Naive B cell (primary cell): Measurements from ENCODE around the gene TMEM53. TPM values are rescaled to one million over a fixed set of nuclear protein-coding genes. Genes with fewer than 3 reads are reported as not detected.

Experiments
- ATAC-seq, 2 donors: fragments of 150-1000 bp; cut with Tn5 transposase; 2 replicates each; pipeline ENCODE4 v1.10.0; 2021; ENCODE audit warnings: low read depth in 2 of 2, mild to moderate bottlenecking in 2 of 2, moderate library complexity in 2 of 2
- DNase-seq: peaks from one replicate; pipeline ENCODE4 v3.0.0; 2022
- H3K27ac Mint-ChIP-seq, 6 donors: one replicate each; pipeline ENCODE4 v1.8.0; 2020 to 2022; ENCODE audit warnings: mild to moderate bottlenecking in 6 of 6, mixed read lengths in 6 of 6, moderate library complexity in 5 of 6, inconsistent platforms in 2 of 6
- H3K27me3 Mint-ChIP-seq, 3 donors: one replicate each; pipeline ENCODE4 v1.8.0; 2021 to 2022; ENCODE audit warnings: mixed read lengths in 3 of 3, mild to moderate bottlenecking in 1 of 3
- H3K36me3 Mint-ChIP-seq, 2 donors: one replicate each; pipeline ENCODE4 v1.8.0; 2020 to 2022; ENCODE audit warnings: mixed read lengths in 2 of 2, inconsistent platforms in 1 of 2, mild to moderate bottlenecking in 1 of 2
- H3K4me1 Mint-ChIP-seq, 3 donors: one replicate each; pipeline ENCODE4 v1.8.0; 2020 to 2022; ENCODE audit warnings: mixed read lengths in 3 of 3, inconsistent platforms in 1 of 3, mild to moderate bottlenecking in 1 of 3, moderate library complexity in 1 of 3
- H3K4me3 Mint-ChIP-seq, 8 donors: one replicate each; pipeline ENCODE4 v1.8.0; 2020 to 2022; ENCODE audit warnings: mild to moderate bottlenecking in 8 of 8, mixed read lengths in 8 of 8, moderate library complexity in 8 of 8, inconsistent platforms in 2 of 8
- H3K9me3 Mint-ChIP-seq, 7 donors: one replicate each; pipeline ENCODE4 v1.8.0; 2020 to 2022; ENCODE audit warnings: mixed read lengths in 7 of 7, mild to moderate bottlenecking in 5 of 7, inconsistent platforms in 2 of 7, moderate library complexity in 1 of 7
- polyA plus RNA-seq, 6 donors: library from polyadenylated mRNA; unstranded; fragments of 300-500 nt; fragmentation: Illumina TruSeq; gene quantifications; one replicate each; pipeline ENCODE4 v1.2.3, GENCODE V29; 2021; ENCODE audit warnings: low read depth in 6 of 6

TMEM53 gene
- polyA plus RNA-seq, 6 donors from 2014 or later = 1.2 to 10.3 (median 7.4) TPM

- H3K36me3 Mint-ChIP-seq = no peaks in the 10 kb centered on the region
- no peak overlapping the region for H3K4me3 Mint-ChIP-seq
- peaks cover 0 to 11% (median 6%) of the 10 kb centered on the region in 3 donors for H3K27me3 Mint-ChIP-seq
- DNase-seq (no peak), ATAC-seq (no peak)
- H3K4me1 Mint-ChIP-seq = no peaks in the 10 kb centered on the region
- H3K9me3 Mint-ChIP-seq = no peaks in the 10 kb centered on the region
- H3K27ac Mint-ChIP-seq = peak overlapping the region in 1 of 6 donors; percentile 59
These were observed 54.9 kb downstream of the TMEM53 start for GRCh38 chr1:44619261-44619900.

- no peaks in the 10 kb centered on the region for H3K9me3 Mint-ChIP-seq
- H3K27ac Mint-ChIP-seq = no peak overlapping the region
- DNase-seq (no peak), ATAC-seq (no peak)
- H3K4me3 Mint-ChIP-seq = no peak overlapping the region
- H3K27me3 Mint-ChIP-seq = peaks cover 0 to 11% (median 6%) of the 10 kb centered on the region in 3 donors
- H3K4me1 Mint-ChIP-seq = no peaks in the 10 kb centered on the region
- no peaks in the 10 kb centered on the region for H3K36me3 Mint-ChIP-seq
These were observed 56.6 kb downstream of the TMEM53 start for GRCh38 chr1:44617703-44618029.

GRCh38 chr1:44616991-44617702 is 57.1 kb downstream of the TMEM53 start:
- H3K27me3 Mint-ChIP-seq = peaks cover 0 to 11% (median 9%) of the 10 kb centered on the region in 3 donors
- DNase-seq = no peak
- H3K4me3 Mint-ChIP-seq = no peak overlapping the region
- no peaks in the 10 kb centered on the region for H3K36me3 Mint-ChIP-seq
- H3K9me3 Mint-ChIP-seq = no peaks in the 10 kb centered on the region
- H3K4me1 Mint-ChIP-seq = no peaks in the 10 kb centered on the region
- no peak overlapping the region for H3K27ac Mint-ChIP-seq
- no peak for ATAC-seq

GRCh38 chr1:44616284-44616990 is 57.8 kb downstream of the TMEM53 start:
- Mint-ChIP-seq H3K27ac (no peak overlapping the region), H3K9me3 (no peaks in the 10 kb centered on the region), H3K36me3 (no peaks in the 10 kb centered on the region), H3K4me3 (no peak overlapping the region), H3K27me3 (peaks cover 0 to 14% (median 11%) of the 10 kb centered on the region in 3 donors), H3K4me1 (no peaks in the 10 kb centered on the region)
- ATAC-seq = no peak
- DNase-seq = no peak

GRCh38 chr1:44613941-44614340 is 60.3 kb downstream of the TMEM53 start:
- no peak for ATAC-seq
- Mint-ChIP-seq H3K27ac (no peak overlapping the region), H3K4me3 (no peak overlapping the region), H3K27me3 (peaks cover 0 to 14% (median 11%) of the 10 kb centered on the region in 3 donors), H3K36me3 (no peaks in the 10 kb centered on the region), H3K4me1 (no peaks in the 10 kb centered on the region), H3K9me3 (no peaks in the 10 kb centered on the region)
- DNase-seq = no peak

GRCh38 chr1:44611866-44612265 is 62.4 kb downstream of the TMEM53 start:
- Mint-ChIP-seq H3K9me3 (peaks cover 0 to 2% (median 0%) of the 10 kb centered on the region in 7 donors), H3K36me3 (no peaks in the 10 kb centered on the region), H3K4me3 (no peak overlapping the region), H3K27ac (peak overlapping the region in 2 of 6 donors; percentile 34 to 63), H3K4me1 (no peaks in the 10 kb centered on the region), H3K27me3 (peaks cover 0 to 17% (median 5%) of the 10 kb centered on the region in 3 donors)
- DNase-seq (no peak), ATAC-seq (no peak)

GRCh38 chr1:44611419-44611818 is 62.9 kb downstream of the TMEM53 start:
- no peak overlapping the region for H3K4me3 Mint-ChIP-seq
- DNase-seq (no peak), ATAC-seq (no peak)
- H3K36me3 Mint-ChIP-seq = no peaks in the 10 kb centered on the region
- H3K9me3 Mint-ChIP-seq = peaks cover 0 to 2% (median 0%) of the 10 kb centered on the region in 7 donors
- H3K4me1 Mint-ChIP-seq = no peaks in the 10 kb centered on the region
- no peak overlapping the region for H3K27ac Mint-ChIP-seq
- H3K27me3 Mint-ChIP-seq = peaks cover 1 to 17% (median 6%) of the 10 kb centered on the region in 3 donors

- H3K4me3 Mint-ChIP-seq = no peak overlapping the region
- no peak for ATAC-seq
- peaks cover 0 to 2% (median 0%) of the 10 kb centered on the region in 7 donors for H3K9me3 Mint-ChIP-seq
- no peak for DNase-seq
- H3K27me3 Mint-ChIP-seq = peaks cover 4 to 17% (median 6%) of the 10 kb centered on the region in 3 donors
- no peaks in the 10 kb centered on the region for H3K36me3 Mint-ChIP-seq
- H3K4me1 Mint-ChIP-seq = no peaks in the 10 kb centered on the region
- no peak overlapping the region for H3K27ac Mint-ChIP-seq
These were observed 63.6 kb downstream of the TMEM53 start for GRCh38 chr1:44610527-44611148.

- Mint-ChIP-seq H3K36me3 (no peaks in the 10 kb centered on the region), H3K27me3 (peaks cover 4 to 17% (median 6%) of the 10 kb centered on the region in 3 donors), H3K4me1 (no peaks in the 10 kb centered on the region), H3K9me3 (peaks cover 0 to 2% (median 0%) of the 10 kb centered on the region in 7 donors), H3K4me3 (no peak overlapping the region), H3K27ac (peak overlapping the region in 1 of 6 donors; percentile 28)
- no peak for ATAC-seq
- DNase-seq = no peak
These were observed 64.3 kb downstream of the TMEM53 start for GRCh38 chr1:44609768-44610526.

GRCh38 chr1:44609412-44609767 is 64.9 kb downstream of the TMEM53 start:
- ATAC-seq = no peak
- Mint-ChIP-seq H3K9me3 (peaks cover 0 to 2% (median 0%) of the 10 kb centered on the region in 7 donors), H3K4me1 (no peaks in the 10 kb centered on the region), H3K27me3 (peaks cover 4 to 17% (median 6%) of the 10 kb centered on the region in 3 donors), H3K36me3 (no peaks in the 10 kb centered on the region), H3K27ac (no peak overlapping the region), H3K4me3 (no peak overlapping the region)
- DNase-seq = no peak

- H3K27me3 Mint-ChIP-seq = peaks cover 4 to 17% (median 6%) of the 10 kb centered on the region in 3 donors
- no peaks in the 10 kb centered on the region for H3K36me3 Mint-ChIP-seq
- no peaks in the 10 kb centered on the region for H3K4me1 Mint-ChIP-seq
- H3K4me3 Mint-ChIP-seq = no peak overlapping the region
- H3K9me3 Mint-ChIP-seq = peaks cover 0 to 2% (median 0%) of the 10 kb centered on the region in 7 donors
- DNase-seq (no peak), ATAC-seq (no peak)
- H3K27ac Mint-ChIP-seq = peak overlapping the region in 1 of 6 donors; percentile 63
These were observed 66.1 kb downstream of the TMEM53 start for GRCh38 chr1:44608141-44608540.

- Mint-ChIP-seq H3K36me3 (no peaks in the 10 kb centered on the region), H3K27me3 (peaks cover 4 to 10% (median 6%) of the 10 kb centered on the region in 3 donors), H3K4me3 (no peak overlapping the region), H3K27ac (peak overlapping the region in 1 of 6 donors; percentile 29), H3K9me3 (peaks cover 0 to 2% (median 0%) of the 10 kb centered on the region in 7 donors), H3K4me1 (no peaks in the 10 kb centered on the region)
- no peak for DNase-seq
- no peak for ATAC-seq
These were observed 67.5 kb downstream of the TMEM53 start for GRCh38 chr1:44606701-44607281.
